Kidney glomerular epithelial cell (primary cell): ENCODE data around the gene ABLIM3.

Experiments
- DNase-seq: peaks from one replicate; lab custom pipeline; 2025; lab: John Stamatoyannopoulos, UW

The ABLIM3 gene

GRCh38 chr5:149188383-149188782 is 47.1 kb downstream of the ABLIM3 start:
- no peak for DNase-seq

GRCh38 chr5:149195337-149195887 is 54.1 kb downstream of the ABLIM3 start:
- no peak for DNase-seq

DNA sequence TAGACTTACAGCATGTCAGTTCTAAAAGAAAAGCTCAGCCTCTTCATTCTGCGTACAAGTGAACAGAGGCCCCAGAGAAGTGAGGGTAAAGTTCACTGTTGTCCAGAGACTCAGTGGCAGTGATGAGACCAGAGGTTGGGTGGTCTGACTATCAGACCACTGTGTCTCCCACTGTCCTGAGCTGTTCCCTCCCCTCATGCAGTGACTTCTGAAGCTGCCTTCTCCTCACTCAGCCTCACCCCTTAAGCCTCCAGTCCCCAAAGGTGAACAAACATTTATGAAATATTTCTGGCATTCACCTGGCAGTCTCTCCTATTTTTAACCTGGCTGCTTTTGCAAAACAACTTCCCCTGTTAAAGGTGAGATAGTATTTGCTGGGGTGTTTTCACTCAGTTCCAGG is 54.7 kb downstream of the ABLIM3 start:
- DNase-seq: no peak

- DNase-seq: no peak
Observed at GRCh38 chr5:149198148-149198547, 56.9 kb downstream of the ABLIM3 start.

DNA sequence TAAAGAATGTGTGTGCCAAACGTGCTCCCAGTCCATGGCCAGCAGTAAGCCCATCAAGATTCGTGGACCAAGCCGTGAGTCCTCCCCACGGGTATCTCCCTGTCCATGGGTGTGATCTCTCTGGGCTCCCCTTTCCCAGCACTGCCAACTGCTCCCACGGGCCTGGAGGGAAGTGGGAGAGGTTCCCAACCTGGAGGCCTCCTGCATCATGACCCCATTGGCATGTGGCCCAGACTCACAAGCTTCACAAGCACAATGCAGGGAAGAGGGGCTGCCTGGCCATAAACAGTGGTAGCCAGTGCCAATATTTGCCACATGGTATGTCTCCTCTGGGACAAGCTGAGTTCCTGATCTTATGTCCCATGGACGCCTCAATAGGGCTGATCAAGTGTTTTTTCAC is 59.1 kb downstream of the ABLIM3 start:
- DNase-seq: no peak

- DNase-seq: no peak
Observed at GRCh38 chr5:149201121-149201637, 59.9 kb downstream of the ABLIM3 start.

GRCh38 chr5:149202910-149203451 is 61.7 kb downstream of the ABLIM3 start:
- DNase-seq: no peak

GRCh38 chr5:149203921-149204441 is 62.7 kb downstream of the ABLIM3 start:
- DNase-seq: no peak

GRCh38 chr5:149205625-149206523 is 64.6 kb downstream of the ABLIM3 start:
- no peak for DNase-seq

DNA sequence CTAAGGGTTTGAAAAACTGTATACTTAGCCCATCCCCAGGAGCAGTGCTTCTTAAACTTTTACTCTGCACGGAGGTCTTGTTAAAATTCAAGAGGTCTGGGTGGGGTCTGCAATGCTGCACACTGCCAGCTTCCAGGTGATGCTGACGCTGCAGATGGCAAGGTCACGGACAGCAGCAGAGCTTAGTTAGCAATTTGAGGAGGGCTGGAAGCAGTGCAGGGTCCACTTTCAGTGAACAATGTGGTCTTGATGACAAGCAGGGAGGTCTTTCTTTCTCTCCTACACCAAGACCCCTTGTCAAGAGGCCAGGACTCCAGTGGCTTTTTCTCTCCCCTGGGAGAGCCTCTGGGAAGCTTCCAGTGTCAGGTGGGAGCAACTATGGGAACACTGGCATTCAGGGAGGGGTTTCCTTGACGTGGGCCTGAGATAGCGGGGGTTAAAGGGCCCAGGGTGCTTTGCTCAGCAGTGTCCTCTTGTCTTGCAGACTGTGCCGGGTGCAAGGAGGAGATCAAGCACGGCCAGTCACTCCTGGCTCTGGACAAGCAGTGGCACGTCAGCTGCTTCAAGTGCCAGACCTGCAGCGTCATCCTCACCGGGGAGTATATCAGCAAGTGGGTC is 65.3 kb downstream of the ABLIM3 start:
- no peak for DNase-seq

DNA sequence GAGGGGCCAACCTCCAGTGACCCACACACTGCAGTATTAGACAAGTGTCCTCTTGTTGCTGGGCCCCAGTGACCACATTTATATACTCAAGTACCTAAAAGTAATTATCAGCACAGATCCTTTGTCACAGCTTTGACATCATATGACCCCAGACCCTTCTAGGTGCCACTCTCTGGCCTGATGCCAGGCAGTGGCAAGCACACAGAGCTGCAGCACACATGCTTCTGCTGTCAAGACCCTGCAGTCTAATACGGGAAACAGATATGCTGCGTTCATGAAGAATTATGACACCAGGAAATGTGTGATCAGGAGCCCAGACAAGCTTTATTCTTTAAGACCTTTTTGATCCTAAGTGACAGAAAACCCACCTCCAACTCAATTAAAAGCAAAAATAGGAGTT is 66.5 kb downstream of the ABLIM3 start:
- DNase-seq: no peak

- no peak for DNase-seq
Observed at GRCh38 chr5:149210225-149210624, 68.9 kb downstream of the ABLIM3 start.

- DNase-seq: no peak
Observed at GRCh38 chr5:149210968-149211490, 69.7 kb downstream of the ABLIM3 start.

GRCh38 chr5:149211566-149211965 is 70.3 kb downstream of the ABLIM3 start:
- DNase-seq: no peak

DNA sequence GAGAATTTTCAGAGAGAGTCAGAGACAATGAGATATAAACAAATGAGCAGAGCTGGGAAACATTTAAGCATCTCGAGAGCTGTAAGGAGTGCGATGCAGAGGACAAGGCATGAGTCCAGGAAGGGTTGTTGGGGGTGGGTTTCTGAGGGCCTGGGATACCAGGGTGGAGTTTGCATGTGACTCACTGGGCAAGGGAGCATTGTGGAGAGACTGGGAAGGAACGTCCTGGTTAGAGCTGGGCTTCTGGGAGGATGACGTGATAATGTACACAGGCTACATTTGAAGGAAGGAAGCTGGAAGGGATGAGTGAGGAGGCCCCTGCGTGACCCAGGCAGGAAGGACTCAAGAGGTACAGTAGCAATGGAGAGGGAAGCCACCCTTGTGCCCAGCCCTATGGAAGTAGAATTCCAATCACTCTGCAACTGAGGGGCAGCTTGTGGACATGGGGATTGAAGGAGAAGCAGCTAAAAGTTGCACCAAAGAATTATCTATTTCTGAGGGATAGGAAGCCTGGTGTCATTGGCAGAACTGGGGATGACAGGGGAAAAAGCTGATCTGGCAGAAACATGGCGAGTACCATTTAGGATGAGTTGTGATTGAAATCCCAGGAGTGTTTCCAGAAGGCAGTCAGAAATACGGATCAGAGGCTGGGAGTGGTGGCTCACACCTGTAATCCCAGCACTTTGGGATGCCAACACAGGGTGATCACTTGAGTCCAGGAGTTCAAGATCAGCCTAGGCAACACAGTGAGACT is 71.1 kb downstream of the ABLIM3 start:
- DNase-seq: no peak

GRCh38 chr5:149213264-149213880 is 72.1 kb downstream of the ABLIM3 start:
- DNase-seq: no peak

- DNase-seq: no peak
Observed at GRCh38 chr5:149215478-149216090, 74.3 kb downstream of the ABLIM3 start.

- DNase-seq: no peak
Observed at GRCh38 chr5:149216496-149216895, 75.2 kb downstream of the ABLIM3 start.

GRCh38 chr5:149217096-149217802 is 76.0 kb downstream of the ABLIM3 start:
- DNase-seq: no peak

DNA sequence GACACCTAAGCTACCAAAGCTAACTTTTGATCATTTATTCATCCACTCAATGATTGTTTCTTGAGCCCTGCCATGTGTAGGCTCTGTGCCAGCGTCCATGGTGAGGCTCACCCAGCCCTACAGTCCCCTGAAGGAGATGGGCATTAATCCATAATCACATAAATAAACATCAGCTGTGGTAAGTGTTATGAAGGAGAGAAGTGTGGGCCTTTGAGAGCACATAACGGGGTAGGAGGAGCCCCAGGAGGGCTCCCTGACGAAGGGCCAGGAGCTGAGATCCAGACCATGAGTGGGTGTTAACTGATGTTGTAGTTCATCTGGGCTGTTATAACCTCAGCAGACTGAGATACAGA is 76.5 kb downstream of the ABLIM3 start:
- no peak for DNase-seq
